Progenitor cell of endocrine pancreas (in vitro differentiated cells): ENCODE measurements around the gene HTR3E. TPM values are rescaled to one million over a fixed set of nuclear protein-coding genes. Genes with fewer than 3 reads are reported as not detected.

ENCODE experiments used
- DNase-seq: peaks from one replicate; pipeline ENCODE4 v3.0.0; 2021; ENCODE audit warnings: low spot score; ENCODE audit not compliant: unreplicated experiment
- H3K27ac Mint-ChIP-seq: 2 replicates; pipeline ENCODE4 v1.8.0; 2021; ENCODE audit warnings: mild to moderate bottlenecking, moderate library complexity, mixed read lengths
- H3K27me3 Mint-ChIP-seq: 2 replicates; pipeline ENCODE4 v1.8.0; 2021; ENCODE audit warnings: mixed read lengths
- H3K36me3 Mint-ChIP-seq: 2 replicates; pipeline ENCODE4 v1.8.0; 2022; ENCODE audit warnings: mixed read lengths; ENCODE audit not compliant: insufficient read depth
- H3K4me1 Mint-ChIP-seq: 2 replicates; pipeline ENCODE4 v1.8.0; 2021; ENCODE audit warnings: low read depth, mixed read lengths
- H3K4me3 Mint-ChIP-seq: 2 replicates; pipeline ENCODE4 v1.8.0; 2021; ENCODE audit warnings: low read depth, mild to moderate bottlenecking, moderate library complexity, mixed read lengths
- H3K9me3 Mint-ChIP-seq: 2 replicates; pipeline ENCODE4 v1.8.0; 2021; ENCODE audit warnings: low read depth, mixed read lengths
- total RNA-seq: library from RNA; stranded (reverse); gene quantifications from 2 replicates; pipeline ENCODE4 v1.2.1, GENCODE V29; 2021
- TF ChIP-seq, protein P1 (sequence below): fragments of 200-600 bp; sonication (generic); IDR thresholded peaks from one replicate; pipeline ENCODE4 v1.5.0; 2021; ENCODE audit warnings: antibody characterized with exemption, mild to moderate bottlenecking; ENCODE audit not compliant: unreplicated experiment

HTR3E gene
- total RNA-seq, 1 donor from 2014 or later: not detected

DNA sequence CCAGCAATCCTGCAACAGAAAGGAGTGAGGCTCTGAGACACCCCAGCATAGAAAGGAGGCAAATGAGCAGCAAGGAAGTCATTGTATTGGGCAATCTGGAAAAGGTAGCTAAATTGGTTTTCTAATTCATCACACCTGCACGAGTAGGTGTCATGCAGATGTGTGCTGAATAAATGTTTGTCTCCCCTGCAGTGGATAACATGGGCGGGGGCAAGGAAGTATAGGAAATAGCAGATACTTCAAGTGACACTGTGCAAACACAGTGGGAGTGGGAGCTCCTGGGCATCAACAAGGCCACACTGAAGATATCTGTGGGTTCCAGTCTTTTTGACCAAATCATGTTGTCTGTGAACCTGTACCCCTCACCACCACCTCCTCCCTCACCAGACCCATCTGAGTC lies 14.4 kb upstream of the HTR3E start:
- Mint-ChIP-seq H3K36me3 (no peaks in the 10 kb centered on the region), H3K4me3 (no peak overlapping the region), H3K27ac (no peak overlapping the region), H3K4me1 (peaks cover 2% of the 10 kb centered on the region), H3K27me3 (peaks cover 52% of the 10 kb centered on the region), H3K9me3 (peaks cover 3% of the 10 kb centered on the region)
- DNase-seq: no peak
- TF ChIP-seq, protein P1, sequence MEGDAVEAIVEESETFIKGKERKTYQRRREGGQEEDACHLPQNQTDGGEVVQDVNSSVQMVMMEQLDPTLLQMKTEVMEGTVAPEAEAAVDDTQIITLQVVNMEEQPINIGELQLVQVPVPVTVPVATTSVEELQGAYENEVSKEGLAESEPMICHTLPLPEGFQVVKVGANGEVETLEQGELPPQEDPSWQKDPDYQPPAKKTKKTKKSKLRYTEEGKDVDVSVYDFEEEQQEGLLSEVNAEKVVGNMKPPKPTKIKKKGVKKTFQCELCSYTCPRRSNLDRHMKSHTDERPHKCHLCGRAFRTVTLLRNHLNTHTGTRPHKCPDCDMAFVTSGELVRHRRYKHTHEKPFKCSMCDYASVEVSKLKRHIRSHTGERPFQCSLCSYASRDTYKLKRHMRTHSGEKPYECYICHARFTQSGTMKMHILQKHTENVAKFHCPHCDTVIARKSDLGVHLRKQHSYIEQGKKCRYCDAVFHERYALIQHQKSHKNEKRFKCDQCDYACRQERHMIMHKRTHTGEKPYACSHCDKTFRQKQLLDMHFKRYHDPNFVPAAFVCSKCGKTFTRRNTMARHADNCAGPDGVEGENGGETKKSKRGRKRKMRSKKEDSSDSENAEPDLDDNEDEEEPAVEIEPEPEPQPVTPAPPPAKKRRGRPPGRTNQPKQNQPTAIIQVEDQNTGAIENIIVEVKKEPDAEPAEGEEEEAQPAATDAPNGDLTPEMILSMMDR: no peak

DNA sequence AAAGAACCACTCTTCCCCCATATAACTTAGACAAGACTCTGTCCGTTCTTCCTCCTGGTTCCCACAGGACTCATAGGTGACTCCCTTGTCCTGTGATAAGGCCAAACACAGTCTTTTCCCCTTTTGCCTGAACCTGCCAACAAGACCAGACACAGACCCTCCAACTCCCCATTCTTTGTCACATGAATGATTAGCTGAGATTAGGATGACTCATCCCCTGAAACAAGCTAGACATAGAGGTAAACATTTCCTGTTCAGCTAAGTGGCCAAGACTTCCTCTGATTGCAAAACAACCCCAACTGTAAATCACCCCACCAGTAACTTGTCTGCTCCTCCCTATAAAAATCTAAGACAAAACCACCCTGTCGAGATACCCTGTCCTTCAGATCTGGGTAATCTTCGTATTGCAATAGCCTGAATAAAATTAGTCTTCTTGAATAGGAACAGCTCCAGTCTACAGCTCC lies 11.4 kb upstream of the HTR3E start:
- Mint-ChIP-seq H3K9me3 (no peaks in the 10 kb centered on the region), H3K4me1 (peaks cover 2% of the 10 kb centered on the region), H3K27ac (no peak overlapping the region), H3K36me3 (no peaks in the 10 kb centered on the region), H3K4me3 (no peak overlapping the region), H3K27me3 (peaks cover 34% of the 10 kb centered on the region)
- TF ChIP-seq, protein P1: no peak
- DNase-seq: no peak

DNA sequence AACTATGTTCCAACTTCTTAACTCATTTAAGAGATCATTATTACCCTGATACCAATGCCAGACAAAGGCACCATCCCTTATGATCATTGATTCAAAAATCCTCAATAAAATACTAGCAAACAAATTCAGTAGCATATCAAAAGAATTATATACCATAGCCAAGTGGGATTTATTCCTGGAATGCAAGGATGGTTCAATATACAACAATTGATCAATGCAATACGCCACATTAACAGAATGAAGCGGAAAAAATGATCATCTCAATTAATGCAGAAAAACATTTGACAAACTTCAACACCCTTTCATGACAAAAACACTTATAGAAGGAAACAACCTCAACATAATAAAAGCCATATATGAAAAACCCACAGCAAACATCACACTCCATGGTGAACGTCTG lies 4.7 kb upstream of the HTR3E start:
- H3K27ac Mint-ChIP-seq: no peak overlapping the region
- no peaks in the 10 kb centered on the region for H3K36me3 Mint-ChIP-seq
- no peak overlapping the region for H3K4me3 Mint-ChIP-seq
- H3K27me3 Mint-ChIP-seq: peaks cover 12% of the 10 kb centered on the region
- peaks cover 11% of the 10 kb centered on the region for H3K9me3 Mint-ChIP-seq
- no peak for DNase-seq
- TF ChIP-seq, protein P1: no peak
- H3K4me1 Mint-ChIP-seq: no peaks in the 10 kb centered on the region

DNA sequence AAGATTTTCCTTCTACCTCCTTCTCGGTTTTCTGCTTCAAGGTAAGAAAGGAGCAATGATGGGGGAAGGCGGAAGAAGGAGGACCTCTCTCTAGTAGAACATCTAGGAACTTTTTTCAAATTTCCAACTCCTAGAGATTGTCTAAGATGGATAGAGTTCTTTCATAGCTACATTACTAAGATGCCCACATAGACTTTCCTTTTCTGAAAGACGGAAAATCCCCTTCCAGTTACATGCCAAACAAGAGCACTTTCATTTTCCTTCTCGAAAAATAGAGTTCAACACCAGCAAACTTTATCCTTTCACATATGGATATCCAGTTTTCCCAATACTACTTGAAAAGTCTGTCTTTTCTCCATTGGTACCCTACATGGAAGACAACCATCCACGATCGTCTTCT lies 692 bp downstream of the HTR3E start:
- H3K4me1 Mint-ChIP-seq: no peaks in the 10 kb centered on the region
- DNase-seq: no peak
- H3K27ac Mint-ChIP-seq: no peak overlapping the region
- no peaks in the 10 kb centered on the region for H3K9me3 Mint-ChIP-seq
- H3K4me3 Mint-ChIP-seq: no peak overlapping the region
- no peaks in the 10 kb centered on the region for H3K36me3 Mint-ChIP-seq
- TF ChIP-seq, protein P1: no peak
- peaks cover 21% of the 10 kb centered on the region for H3K27me3 Mint-ChIP-seq

DNA sequence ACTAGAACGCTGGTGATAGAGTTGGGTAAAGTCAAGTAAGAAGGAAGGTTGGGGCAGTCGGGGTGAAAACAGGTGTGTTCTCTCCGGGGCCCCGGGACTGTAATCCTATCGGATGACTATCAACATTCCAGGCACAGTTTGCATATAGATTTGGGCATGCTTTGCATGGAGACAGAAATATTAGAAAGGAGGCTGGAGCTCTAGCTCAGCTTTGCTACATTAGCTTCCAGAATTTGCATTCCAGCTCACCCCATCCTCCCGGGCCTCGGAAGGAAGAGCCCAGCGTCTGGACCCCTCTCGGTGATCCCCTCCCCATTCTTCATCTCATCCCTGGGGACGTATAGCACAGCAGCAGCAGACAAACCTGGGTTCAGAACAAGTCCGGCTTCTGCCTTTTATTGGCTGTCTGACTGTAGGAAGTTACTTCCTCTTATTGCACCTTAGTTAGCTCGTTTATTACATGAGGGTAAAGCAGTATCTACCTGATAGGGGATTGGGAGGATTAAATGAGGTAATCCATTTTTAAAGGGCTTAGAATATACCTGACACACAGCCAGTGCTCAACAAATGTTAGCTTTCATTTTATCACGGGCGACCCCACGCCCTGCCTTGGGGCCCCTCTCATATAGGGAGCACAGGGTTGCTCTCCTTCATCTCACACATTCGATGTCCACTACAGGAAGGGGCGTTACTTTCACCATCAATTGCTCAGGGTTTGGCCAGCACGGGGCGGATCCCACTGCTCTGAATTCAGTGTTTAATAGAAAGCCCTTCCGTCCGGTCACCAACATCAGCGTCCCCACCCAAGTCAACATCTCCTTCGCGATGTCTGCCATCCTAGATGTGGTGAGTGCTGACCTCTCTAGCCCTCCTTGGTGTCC lies 3.2 kb downstream of the HTR3E start:
- no peak for DNase-seq
- Mint-ChIP-seq H3K9me3 (no peaks in the 10 kb centered on the region), H3K4me1 (no peaks in the 10 kb centered on the region), H3K27ac (no peak overlapping the region), H3K36me3 (no peaks in the 10 kb centered on the region), H3K4me3 (no peak overlapping the region), H3K27me3 (peaks cover 21% of the 10 kb centered on the region)
- TF ChIP-seq, protein P1: no peak
